Activated CD4-positive, alpha-beta T cell treated with anti-CD3 and anti-CD28 coated beads, Interleukin-10, Interleukin-2, amounts not matched to agents 100 ng/mL and 50 ng/mL, durations not matched to agents 16 hours and 8 hours (primary cell): Measurements from ENCODE around the gene ZNF134.
A peak's percentile ranks its signal among the peaks of the same experiment; 100 is the strongest.

Experiments used
- DNase-seq: peaks from one replicate; pipeline ENCODE4 v3.0.0-alpha.2; 2020

Gene ZNF134

DNA sequence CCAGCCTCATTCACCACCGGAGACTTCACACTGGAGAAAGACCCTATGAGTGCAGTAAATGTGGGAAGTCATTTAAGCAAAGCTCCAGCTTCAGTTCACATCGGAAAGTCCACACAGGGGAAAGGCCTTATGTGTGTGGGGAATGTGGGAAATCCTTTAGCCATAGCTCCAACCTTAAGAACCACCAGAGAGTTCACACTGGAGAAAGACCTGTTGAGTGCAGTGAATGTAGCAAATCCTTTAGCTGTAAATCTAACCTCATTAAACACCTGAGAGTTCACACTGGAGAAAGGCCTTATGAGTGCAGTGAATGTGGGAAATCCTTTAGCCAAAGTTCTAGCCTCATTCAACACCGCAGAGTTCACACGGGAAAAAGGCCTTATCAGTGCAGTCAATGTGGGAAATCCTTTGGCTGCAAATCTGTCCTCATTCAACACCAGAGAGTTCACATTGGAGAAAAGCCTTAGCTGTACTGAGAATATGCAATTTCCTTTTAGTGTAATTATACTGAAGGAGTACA lies 27.7 kb downstream of the ZNF134 start:
- DNase-seq, result no peak

DNA sequence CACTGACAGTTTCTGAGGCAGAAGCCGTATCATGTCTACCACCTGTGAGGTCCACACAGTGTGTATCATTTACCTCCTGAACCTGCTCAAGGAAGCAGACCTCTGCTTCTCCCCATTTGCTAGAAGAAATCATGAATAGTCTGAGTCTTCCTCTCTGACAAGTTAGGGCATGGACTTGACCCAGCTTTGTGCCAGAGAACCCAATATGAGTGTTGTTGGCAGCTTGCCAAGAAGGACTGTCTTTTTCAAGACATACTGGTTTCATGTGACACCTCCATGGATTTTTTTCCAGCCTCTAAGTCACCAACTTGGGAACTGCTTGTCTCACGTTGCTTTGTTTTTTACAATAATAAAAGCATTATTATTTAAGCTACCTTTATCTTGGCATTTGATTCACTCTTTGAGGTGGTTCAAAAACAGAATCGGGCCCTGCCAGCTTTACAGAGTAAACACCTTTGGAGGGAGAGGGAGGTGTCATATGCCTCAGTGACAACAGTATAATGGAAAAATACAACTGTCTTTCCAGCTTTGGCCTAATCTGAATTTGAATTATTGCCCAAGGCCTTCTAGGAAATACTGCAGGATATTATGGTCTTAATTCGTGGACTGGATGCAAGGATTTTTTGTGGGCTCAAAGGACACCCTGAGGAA lies 28.5 kb downstream of the ZNF134 start:
- DNase-seq, result no peak

DNA sequence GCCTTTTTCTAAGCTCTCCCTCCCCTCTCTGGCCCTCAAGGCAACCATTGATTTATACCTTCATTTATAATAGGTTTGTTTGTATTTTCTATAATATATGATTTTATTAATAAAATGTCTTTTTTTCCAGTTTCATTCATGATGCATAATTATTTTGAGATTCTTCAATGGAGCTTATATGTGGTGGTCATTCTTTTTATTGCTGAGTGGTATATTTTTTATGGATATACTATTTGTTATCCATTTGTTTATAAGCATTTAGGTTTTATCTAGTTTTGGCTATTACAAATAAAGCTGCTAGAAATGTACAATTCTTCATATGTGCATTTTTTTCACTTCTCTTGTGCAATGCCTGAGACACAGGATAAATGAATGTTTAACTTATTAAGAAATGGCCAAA lies 29.7 kb downstream of the ZNF134 start:
- no peak for DNase-seq

DNA sequence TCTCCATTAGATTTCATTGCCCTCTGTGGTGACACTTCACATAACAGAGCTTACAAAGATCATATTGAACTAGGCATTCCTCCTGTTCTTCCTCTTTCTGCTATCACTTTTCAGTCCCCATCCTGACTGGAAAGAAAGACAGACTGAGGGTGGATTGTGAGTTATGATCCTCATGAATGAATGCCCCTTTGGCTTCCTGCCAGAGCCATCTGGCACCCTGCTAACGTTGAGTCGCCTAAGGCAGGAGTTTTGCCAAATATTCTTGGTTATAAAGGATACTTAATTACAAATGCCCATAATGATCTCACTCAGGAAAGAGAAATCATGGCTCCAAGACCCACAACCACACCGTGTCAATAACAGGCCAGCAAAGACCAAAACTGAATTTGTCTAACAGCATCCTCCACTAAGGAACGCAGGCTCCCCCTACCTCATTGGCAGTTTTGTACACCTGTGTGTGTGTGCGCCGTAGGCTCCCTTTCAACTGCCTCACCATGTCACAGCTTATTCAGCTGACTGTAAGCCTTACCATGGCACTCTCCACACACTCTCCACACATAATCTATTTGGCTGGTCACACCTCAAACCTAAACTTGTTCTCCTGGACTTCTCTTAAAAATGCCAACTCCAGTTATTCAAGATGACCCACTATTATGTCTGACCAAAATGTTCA lies 34.4 kb downstream of the ZNF134 start:
- DNase-seq, result no peak

DNA sequence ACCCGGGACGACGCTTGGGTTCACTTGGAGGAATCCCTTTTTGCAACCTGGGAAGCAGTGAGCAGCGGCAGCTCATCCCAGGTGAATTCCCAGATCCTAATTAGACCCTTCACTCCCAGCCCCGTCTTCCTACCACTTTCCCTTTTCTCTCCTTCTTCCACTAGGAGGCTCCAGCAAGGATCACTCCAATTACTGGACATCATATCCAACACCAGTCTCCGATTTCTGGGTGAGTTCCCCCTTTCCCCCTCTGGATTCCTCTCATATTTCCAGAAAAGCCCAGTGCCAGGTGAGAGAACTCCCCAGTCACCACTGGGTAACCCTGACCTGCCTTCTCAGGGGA lies 37.6 kb downstream of the ZNF134 start:
- DNase-seq, result no peak

DNA sequence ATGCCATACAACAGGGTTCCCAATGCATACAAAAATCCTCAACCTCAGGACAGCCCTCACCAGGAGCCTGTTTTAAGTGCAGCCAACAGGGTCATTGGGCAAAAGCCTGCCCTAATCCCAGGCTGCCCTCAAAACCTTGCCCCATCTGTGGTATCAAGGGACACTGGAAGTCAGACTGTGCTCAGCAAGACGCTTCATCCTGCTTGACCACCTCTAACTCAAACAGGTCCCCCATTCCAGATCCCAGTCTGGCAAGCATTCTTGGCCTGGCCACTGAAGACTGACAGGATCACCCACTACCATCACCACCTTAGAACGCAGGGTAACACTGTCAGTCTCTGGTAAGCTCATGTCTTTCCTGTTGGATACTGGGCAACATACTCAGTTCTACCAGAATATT lies 39.6 kb downstream of the ZNF134 start:
- no peak for DNase-seq

DNA sequence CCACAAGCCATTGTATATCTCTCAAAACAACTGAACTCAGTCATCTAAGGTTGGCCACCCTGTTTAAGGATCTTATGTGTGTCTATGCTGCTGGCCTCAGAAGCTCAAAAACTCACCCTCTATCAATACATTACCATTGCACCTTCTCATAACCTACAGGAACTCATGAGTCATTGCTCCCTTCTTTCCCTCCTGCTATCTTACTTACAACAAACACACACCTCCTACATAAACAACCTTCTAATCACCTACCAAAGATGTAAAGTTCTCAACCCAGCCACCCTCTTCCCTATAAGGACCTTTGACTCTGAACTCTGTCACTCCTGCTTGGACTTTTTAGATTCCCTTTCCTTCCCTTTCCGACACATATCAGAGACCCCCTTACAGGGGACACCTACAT lies 41.4 kb downstream of the ZNF134 start:
- no peak for DNase-seq

DNA sequence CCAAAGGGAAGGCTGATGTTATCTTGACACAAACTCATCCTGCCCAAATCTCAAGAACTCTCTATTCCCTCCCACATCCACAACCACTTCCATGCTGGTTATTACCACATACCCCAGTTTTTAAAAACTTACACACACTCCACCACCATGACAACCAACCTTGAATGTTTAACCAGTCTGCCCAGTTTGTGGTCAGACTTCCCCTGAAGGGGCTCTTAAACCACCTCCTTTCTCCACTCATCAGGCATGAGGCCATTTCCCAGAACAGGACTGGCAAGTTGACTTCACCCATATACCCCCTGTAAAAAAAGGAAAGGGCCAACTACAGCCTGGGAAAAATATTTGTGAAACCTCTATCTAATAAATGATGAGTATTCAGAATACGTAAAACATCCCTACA lies 42.3 kb downstream of the ZNF134 start:
- DNase-seq, result no peak

DNA sequence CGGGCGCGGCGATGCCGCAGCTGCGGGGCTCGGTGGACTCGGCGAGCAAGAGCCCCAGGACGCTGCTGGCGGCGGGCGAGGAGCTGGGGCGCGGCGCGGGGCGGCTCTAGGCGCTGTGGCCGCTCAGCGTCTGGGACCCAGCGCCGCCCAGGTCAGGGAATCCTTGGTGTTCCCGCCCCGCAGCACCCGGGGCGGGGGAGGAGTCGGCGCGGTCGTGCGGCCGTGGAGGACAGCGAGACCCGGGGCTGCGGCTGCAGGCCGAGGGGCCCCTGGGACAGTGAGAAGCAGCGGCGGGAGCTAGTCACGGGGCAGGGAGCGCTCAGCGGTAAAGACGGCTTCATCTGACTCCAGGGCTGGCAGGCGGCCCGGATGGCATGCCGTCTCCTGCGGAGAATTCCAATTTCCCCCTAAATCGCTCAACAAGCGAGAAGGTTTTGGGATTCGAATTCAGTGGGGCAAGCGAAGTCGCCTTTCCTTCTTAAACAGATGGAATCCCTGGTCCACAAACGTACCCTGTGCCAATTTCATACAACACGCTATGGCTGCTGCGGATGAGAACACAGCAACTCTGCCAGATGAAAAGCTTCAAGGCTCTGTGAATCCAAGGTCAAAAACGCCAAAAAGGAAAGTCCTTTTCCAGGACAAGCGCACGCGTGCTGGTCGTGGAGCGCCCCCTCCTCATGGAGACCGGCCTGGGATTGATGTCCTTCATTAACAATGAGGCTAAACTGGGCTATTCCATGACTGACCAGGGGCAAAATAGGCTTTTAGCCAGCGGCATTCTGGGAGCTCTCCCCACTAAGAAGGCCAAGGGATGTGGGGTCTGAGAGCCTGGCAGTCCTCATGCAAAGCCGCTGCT lies 50.5 kb downstream of the ZNF134 start:
- peak; percentile 2 for DNase-seq

DNA sequence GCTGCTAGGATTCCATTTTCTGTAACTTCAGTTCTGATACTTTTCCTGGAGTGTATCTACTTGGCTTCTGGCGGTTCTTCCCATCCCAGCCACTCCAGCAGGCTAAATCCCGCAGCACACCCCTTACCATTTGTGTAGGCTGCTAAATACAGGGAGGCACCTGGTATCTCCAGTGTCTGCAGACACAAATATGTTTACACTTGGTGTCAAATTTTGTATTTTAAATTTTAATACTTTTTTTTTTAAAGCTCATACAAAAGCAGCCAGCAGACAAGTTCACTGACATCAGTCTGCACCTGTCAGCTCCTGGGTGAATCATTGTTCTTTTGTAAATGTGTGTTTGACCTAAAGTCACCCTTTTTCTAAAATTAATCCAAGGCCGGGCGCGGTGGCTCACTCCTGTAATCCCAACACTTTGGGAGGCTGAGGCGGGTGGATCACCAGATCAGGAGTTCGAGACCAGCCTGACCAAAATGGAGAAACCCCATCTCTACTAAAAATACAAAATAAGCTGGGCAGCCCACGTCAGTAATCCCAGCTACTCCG lies 51.3 kb downstream of the ZNF134 start:
- no peak for DNase-seq

DNA sequence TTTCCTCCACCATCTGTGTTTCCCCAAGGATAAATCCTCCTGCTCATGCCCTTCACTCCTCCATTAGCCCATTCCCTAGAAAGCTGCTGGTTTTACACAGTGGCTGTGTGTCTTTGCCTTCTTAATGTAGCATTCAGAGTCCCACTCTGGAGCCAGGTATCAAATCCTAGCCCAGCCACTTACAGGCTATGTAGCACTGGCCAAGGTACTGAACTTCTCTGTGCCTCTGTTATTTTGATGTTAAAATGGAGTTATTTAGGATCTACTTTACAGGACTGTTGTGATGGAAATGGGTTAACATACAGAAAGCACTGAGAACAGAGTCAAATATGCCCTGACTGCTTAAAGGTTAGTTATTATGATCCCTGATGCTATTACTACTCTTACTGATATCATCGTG lies 53.2 kb downstream of the ZNF134 start:
- no peak for DNase-seq

DNA sequence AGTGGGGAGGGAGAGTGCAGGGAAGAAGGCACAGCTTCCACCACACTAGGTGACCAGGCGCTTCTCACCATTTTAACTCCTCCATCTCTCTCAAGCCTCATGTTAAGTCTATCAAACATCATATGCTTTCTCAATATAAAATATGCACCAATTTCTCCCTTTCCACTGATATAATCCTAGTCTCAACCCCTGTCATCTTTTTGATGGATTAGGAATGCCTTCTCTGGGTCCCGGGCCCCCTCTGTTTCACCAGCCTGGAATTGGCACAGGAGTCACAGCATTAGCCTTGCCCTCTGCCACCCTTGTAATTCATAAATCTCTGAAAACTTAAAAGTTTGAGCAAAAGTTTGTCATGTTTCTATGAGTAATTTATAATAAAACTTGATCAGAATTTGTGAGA lies 54.6 kb downstream of the ZNF134 start, which contains the start of gene ZSCAN4:
Gene ZSCAN4, plus strand, starts transcription at position 301 of the 400 bp plus-strand sequence. CDS start 7,211 bp downstream, outside the sequence.
- no peak for DNase-seq

DNA sequence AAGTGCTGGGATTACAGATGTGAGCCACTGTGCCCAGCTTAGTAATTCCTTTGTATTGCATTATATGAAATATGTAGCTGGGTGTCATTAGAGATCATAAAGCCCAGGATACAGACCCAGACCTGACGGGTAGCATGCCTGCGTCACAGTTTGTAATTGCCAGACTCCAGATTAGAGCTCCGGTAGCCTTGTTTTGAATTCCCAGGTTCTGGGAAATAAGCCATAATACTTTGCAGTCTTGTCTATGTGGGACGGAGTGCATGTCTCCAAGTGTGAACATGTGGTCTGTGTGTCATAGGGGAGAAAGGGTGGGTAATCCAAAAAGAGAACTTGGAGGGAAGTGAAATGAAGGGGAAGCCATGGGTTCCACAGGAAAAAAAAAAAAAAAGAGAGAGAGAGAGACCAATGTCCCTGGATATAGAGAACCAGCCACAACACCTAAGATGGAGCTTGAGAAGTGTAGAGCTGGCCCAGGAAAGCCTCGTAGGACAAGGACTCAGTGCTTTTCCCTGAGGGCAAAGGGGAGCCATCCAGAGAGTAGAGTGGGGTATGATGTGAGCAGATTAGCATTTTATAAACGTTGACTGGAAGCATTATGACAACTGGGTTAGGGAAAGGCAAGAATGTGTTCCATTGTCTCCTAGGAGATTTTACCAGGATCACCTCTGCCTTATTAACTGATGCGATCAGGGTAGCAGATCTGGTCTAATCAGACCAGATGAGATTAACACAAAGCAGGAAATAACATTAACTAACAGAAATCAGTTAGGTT lies 57.3 kb downstream of the ZNF134 start:
- DNase-seq, result no peak

DNA sequence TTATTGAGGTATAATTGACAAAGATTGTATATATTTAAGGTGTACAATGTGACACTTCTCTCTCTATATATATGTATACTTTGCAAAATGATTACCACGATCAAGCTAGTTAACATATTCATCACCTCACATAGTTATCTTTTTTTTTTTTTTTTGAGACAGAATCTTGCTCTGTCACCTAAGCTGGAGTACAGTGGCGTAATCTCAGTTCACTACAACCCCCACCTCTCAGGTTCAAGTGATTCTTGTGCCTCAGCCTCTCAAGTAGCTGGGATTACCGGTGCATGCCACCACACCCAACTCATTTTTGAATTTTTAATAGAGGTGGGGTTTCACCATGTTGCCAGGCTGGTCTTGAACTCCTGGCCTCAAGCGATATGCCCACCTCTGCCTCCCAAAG lies 58.4 kb downstream of the ZNF134 start:
- no peak for DNase-seq
